DMS153 treated with DMSO at 0.1 percent for 48 hours (cell line): ENCODE measurements around the gene ABHD15.

Experiments
- DNase-seq: peaks from one replicate; lab custom pipeline; 2025; ENCODE audit not compliant: unreplicated experiment; lab: John Stamatoyannopoulos, UW

Gene ABHD15

GRCh38 chr17:29544066-29544465, 22.8 kb downstream of the ABHD15 start:
- no peak for DNase-seq

DNA sequence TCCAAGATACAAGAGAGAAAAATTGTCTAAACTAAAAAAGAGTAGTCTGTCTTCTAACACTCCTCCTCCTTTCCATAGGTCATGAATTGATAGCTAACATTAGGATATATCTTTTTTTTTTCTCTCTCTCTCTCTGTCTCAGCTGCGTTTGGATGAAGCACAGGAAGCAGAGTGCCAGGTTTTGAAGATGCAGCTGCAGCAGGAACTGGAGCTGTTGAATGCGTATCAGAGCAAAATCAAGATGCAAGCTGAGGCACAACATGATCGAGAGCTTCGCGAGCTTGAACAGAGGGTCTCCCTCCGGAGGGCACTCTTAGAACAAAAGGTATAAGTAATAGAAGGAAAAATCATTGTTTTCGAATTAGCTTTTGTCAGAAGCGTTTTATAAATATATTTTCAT, 32.9 kb downstream of the ABHD15 start:
- no peak for DNase-seq

DNA sequence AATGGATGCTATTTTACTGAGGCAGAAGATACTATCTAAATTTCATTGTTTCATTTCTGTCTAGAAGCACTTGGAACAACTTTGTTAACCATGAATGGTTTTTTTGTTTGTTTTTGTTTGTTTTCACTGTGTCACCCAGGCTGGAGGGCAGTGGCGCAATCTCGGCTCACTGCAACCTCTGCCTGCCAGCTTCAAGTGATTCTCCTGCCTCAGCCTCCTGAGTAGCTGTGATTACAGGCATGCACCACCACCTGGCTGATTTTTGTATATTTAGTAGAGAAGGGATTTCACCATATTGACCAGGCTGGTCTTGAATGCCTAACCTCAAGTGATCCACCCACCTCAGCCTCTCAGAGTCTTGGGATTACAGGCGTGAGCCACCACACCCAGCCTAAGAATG, 40.5 kb downstream of the ABHD15 start:
- DNase-seq: no peak

DNA sequence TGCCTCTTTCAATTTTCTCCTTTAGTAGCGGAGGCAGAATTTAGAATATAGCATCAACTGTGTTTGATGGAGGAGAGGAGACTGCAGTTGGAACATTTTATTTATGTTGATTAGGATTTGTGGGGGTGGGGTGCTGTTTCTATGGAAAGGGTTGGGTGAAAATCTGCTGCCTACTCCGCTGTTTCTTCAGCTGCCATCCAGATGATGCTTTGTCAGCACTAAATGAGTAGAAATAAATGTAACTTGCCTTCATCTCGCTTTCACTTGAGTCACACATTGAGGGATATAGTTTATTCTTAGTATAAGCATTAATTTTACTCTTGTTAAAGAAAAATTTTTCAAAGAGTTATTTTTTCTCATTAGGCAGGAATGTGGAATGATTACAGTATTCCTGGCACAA, 42.1 kb downstream of the ABHD15 start:
- DNase-seq: no peak

- no peak for DNase-seq
These were observed 48.5 kb downstream of the ABHD15 start for GRCh38 chr17:29518359-29518758.

GRCh38 chr17:29514792-29515191, 52.0 kb downstream of the ABHD15 start:
- no peak for DNase-seq

- no peak for DNase-seq
These were observed 55.9 kb downstream of the ABHD15 start for GRCh38 chr17:29510953-29511352.
